ENCODE results near the gene VPS37B.
"Not testable (repeated sequence)": the region's sequence is repeated elsewhere in the genome, so short reads cannot be mapped to it uniquely, and the experiment has no call there.

VPS37B gene

DNA sequence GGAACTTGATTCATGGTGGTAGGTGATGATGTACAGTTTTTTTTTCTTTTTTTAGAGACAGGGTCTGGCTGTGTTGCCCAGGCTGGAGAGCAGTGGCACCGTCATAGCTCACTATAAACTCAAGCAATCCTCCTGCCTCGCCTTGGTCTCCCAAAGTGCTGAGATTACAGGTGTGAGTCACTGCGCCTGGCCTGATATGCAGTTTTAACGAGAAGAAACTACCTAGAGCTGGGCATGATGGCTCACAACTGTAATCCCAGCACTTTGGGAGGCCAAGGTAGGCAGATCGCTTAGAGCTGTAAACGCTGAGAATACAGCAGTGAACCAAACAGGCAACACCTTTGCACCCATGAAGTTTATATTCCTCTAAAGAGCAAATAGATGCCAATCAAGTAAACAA lies 13.0 kb upstream of the VPS37B start:
- DNase-seq (ENCODE audit: low read depth in 2 of 2): no peak

DNA sequence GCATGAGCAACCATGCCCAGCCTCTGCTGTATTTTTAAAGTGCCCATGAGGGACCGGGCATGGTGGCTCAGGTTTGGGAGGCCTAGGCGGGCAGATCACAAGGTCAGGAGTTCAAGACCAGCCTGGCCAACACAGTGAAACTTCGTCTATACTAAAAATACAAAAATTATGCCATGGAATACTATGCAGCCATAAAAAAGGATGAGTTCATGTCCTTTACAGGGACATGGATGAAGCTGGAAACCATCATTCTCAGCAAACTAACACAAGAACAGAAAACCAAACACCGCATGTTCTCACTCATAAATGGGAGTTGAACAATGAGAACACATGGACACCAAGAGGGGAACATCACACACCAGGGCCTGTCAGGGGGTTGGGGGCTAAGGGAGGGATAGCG lies 9.3 kb upstream of the VPS37B start:
- not testable (repeated sequence) for DNase-seq (ENCODE audit: low read depth in 2 of 2)

DNA sequence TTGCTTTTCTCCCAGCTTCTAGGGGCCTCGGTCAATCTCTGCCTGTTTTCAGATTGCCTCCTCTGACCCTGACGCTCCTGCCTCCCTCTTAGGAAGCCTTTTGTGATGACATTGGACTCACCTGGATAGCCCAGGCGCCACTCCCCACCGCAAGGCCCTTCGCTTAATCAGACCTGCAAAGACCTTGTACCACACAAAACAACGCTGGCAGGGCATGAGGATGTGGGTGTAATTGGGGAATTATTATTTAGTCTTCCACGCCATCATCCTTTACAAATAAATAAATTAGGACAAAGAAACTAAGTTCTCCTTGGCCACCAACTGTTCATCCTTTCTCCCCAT lies 7.7 kb upstream of the VPS37B start:
- DNase-seq (ENCODE audit: low read depth in 2 of 2): no peak

DNA sequence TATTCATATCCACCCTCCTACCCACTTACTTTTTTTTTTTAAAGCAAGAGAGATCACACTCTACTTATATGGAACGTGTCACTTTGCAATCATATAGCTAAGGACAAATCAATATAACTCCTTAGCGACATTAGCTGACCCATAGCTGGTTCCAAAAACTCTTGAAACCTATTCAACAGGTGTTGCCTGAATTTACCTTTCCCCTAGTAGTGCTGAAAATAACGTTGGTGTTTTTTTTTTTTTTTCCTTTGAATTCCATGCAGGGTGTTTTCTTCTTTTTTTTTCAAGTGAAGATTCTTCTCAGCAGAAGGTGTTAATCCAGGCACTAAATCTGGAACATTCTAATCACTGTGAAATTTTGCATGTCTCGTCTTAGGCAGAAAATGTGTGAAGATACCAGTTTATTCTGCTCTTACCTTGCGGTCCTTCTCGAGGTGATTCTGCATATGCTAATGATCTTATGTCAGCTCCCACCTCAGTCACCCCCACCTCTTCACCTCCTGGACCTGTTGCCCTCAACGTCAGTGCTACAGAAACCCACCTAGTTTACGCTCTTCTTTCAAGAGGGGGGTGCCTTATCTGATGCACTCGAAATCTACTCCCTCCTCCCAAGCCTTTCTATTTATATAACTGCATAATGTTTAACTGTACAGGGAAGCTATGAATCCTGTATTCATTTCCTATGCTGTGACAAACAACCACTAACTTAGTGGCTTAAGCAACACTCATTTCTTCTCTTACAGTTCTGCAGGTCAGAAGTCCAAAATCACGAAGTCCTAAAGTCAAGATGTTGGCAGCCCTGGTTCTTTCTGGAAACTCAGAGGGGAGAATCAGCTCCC lies 7.1 kb upstream of the VPS37B start:
- DNase-seq (ENCODE audit: low read depth in 2 of 2): no peak

DNA sequence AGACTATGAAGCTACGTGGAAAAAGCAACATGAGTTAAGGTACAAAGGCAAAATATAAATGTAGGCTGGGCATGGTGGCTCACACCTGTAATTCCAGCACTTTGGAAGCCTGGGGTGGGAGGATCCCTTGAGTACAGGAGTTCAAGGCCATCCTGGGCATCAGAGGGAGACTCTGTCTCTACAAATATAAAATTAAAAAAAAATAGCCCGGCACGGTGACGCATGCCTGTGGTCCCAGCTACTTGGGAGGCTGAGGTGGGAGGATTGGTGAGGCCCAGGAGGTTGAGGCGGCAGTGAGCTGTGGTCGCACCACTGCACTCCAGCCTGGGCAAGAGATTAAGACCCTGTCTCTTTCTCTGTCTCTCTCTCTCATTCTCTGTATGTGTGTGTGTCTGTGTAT lies 4.0 kb upstream of the VPS37B start:
- no peak for DNase-seq (ENCODE audit: low read depth in 2 of 2)

DNA sequence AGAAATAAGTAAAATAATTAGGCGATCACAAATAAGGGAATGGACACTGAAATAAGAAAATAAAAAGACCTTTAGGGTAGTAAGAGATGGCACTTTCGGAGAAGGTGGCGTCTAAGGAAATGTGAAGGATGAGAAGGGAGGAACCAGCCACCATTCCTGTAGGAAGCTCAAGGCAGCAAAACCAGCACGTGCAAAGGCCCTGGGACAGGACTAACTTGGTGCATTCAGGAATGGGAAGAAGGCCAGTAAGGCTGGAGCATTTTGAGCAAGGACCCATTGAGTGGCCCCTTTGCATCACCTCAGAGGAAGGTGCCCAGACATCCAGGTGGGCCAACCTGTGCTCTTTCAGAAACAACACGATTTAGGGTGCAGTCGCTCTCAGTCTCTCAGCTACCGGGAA lies 738 bp upstream of the VPS37B start:
- DNase-seq (ENCODE audit: low read depth in 2 of 2): no peak

DNA sequence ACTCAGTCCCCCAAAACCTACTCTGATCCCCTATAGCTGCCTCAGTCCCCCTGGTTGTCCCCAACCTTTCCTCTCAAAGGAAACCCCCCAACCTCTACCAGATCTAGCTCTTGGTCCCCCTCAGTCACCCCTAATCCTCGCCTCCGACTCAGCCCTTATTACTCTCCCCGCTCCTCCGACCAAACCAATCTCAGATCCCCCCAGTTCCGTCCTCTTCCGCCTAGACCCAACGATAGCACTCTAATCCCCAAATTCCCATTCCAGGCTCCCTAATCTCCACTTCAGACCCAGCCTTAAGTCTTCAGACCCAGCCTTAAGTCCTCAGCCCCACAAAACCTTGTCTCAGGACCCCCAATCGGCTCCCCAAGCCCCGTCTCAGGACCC lies 612 bp downstream of the VPS37B start:
- no peak for DNase-seq (ENCODE audit: low read depth in 2 of 2)

DNA sequence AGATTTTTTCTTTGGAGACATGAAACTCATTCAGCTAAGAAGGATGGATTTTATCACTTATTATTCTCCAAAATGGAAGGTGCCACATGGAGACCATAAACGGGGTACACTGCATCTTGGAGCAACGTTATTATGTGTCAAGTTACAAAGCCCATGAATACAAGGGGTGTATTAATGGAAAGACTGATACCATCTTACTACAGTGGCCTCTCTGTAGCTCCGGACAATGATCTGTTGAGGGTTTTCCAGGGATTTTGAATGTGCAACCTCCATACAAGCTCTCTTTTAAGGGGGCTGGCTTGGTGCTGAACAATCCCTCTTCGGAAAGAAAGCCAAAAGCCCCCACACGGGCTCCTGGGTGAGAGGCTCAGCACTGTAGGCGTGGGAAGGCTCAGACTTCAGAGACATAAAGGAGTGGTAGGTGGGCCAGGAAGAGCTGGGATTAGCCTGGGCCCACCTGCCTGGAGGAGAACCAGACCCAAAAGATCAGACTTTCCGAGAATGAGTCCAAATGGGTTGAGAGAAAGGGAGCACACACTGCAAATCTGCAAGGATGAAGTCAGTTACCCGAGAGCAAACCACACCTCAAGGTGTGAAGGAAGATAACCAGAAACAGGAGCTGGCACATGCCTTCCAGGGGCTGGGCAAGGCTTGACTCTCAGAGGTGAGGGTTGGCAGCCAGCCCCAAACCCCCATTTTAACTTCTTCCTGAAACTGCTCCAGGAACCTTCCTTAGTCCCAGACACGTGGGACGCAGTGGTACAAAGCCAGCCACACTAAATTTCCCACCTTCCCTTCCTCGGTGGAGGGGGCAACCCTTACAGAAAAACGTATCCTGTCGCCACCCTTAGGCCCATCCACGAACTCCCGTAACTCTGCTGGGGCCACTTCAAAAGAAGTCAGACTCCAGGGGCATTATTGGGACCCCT lies 1.5 kb downstream of the VPS37B start:
- DNase-seq (ENCODE audit: low read depth in 2 of 2): no peak

DNA sequence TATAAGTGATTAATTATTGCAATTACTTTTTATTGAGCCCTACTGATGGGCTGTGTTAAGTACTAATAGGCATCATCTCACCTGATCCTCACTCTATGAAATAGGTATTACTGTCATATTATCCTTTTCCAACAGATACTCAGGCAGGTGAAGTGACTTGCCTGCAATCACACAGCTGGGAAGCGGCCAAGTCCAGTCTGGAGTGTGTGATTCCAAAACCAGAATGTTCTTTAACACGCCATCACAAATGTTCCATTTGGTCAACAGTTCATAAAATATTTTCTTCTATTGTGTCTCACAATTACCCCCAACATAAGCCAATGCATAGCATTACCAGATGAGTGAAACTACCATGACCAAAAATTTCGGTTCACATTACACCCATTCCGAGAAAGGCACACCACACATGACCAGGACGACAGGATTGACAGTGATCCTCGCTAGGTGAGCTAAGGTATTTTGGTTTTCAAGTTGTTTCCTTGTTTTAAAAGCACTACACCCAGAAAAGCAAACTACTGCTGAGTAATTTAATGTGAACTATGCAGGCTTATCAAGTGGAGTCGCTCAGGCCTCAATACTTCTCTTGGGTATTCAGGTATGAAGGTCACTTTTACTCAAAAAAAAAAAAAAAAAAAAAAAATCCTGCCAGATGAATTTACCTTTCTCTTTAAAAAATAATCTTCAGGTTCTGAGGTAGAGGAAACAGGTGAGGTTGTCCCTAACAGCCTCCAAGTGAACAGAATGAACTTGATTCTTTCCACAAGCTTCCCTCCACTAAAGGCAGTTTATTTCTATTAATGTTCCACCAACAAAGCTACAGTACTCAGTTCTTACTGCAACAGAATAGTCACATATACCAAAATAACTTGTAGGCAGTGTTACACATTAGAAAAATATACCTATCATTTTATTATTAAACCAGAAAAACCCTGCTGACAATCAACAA lies 2.4 kb downstream of the VPS37B start:
- DNase-seq (ENCODE audit: low read depth in 2 of 2): no peak

DNA sequence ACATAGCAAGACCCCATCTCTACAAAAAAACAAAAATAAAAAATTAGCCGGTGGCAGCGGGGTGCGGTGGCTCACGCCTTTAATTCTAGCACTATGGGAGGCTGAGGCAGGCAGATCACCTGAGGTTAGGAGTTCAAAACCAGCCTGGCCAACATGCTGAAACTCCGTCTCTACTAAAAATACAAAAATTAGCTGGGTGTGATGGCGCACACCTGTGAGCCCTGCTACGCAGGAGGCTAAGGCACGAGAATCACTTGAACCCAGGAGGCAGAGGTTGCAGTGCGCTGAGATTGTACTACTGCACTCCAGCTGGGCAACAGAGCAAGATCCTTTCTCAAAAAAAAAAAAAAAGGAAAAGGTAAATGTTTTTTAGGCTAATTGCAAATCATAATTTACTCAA lies 3.2 kb downstream of the VPS37B start:
- DNase-seq (ENCODE audit: low read depth in 2 of 2): not testable (repeated sequence)

DNA sequence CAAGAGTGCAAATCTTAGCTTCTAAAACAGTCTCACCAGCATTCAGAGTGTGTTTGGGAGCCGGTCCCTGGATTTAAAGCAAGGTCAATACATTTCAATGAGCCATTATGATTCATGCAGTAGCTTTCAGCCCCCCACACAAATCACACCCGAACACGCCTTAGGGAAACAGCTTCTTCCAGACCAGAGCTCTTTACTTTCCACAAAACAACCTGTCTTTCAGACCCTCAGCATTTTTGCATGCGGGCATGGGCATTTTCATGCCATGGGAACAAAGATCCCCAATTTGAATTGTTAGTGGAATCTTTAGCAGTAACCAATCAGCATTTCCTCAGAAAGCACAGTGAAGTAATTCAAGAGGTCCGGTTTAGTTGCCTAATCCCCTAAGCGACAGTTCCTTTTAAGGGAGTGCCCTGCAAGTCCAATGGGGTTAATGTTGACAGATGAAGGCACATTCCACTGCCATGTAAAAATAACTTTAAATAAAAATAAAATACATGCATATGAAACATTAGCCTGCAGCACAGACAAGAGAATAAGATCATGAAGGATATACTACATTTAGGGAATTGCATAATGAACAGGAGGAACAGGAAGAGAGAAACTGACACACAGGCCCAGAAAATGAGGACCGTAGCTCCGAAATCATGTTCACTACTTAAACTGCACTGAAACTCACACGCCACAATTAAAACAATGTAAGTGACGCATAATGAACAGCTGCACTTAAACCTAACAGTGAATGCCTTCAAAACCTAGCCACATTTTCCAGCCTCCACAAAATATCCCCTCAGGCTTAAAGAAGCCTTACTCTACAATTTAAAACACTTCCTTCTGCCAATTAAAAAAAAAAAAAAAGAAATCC lies 4.0 kb downstream of the VPS37B start:
- DNase-seq (ENCODE audit: low read depth in 2 of 2): no peak

DNA sequence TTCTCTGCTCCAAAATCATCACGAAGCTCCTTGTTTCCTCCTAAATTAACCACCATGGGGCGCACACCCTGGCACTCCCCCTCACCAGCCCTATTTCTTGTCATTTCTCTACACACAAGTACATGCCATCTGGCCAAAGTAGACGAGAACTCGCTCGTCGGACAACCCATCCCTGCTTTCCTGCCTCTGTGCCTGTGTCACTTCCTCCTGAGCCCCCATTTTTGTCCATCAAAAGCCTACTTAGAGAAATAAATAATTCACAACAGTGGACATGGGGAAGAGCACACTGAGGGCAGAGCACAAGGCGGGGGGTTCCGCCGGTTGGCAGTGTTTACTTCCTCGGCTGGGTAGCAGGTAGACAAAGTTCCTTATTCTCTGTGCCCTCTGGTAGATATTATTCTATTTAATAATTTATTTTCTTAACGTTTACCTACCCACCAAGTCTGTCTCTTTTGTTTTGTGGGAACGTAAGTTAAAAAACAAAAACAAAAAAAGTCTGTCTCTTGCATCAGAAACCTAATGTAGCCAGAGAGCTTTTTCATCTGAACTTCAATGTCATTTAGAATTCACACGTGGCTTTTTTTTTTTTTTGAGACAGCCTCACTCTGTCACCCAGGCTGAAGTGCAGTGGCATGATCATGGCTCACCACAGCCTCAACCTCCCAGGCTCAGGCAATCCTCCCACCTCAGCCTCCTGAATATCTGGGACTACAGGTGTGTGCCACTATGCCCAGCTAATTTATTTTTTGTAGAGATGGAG lies 6.0 kb downstream of the VPS37B start:
- no peak for DNase-seq (ENCODE audit: low read depth in 2 of 2)

DNA sequence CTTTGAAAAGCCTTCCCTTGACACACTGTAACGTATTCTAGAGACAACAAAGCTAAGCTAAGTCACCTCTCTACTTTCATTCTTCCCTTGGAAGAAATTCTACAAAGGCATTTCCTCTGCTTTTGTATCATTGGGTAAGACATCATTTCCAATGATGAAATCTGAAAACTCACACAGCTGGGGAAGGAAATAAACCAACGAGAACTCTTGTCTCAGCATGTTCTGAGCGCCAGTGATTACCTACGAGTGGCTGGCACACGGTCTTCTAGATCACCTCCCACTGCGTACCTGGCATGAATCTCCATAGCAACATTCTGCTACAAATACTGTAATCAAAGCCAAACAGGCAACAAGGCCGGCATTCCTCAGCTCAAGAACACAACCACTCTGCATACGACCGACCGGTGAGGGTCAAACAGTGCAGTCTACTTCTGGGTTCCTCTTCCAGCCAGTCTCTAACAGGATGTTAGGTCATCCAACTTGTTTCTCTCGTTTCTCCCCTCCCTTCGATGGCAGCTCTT lies 7.6 kb downstream of the VPS37B start:
- no peak for DNase-seq (ENCODE audit: low read depth in 2 of 2)

DNA sequence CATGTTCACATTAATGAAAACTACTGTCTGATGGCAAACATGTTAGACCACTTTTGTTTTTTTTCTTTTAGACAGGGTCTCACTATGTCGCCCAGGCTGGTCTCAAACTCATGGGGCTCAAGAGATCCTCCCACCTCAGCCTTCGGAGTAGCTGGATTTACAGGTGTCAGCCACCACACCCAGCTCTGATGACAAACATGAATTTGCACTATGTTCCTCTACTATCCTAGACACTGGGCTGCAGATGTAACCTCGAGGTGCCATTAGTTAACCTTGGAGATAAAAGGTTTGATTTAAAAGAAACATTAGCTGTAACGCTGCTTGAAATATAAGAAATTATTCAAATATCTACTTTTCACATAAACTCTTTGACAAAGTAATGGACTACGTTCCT lies 8.1 kb downstream of the VPS37B start:
- DNase-seq (ENCODE audit: low read depth in 2 of 2): no peak

DNA sequence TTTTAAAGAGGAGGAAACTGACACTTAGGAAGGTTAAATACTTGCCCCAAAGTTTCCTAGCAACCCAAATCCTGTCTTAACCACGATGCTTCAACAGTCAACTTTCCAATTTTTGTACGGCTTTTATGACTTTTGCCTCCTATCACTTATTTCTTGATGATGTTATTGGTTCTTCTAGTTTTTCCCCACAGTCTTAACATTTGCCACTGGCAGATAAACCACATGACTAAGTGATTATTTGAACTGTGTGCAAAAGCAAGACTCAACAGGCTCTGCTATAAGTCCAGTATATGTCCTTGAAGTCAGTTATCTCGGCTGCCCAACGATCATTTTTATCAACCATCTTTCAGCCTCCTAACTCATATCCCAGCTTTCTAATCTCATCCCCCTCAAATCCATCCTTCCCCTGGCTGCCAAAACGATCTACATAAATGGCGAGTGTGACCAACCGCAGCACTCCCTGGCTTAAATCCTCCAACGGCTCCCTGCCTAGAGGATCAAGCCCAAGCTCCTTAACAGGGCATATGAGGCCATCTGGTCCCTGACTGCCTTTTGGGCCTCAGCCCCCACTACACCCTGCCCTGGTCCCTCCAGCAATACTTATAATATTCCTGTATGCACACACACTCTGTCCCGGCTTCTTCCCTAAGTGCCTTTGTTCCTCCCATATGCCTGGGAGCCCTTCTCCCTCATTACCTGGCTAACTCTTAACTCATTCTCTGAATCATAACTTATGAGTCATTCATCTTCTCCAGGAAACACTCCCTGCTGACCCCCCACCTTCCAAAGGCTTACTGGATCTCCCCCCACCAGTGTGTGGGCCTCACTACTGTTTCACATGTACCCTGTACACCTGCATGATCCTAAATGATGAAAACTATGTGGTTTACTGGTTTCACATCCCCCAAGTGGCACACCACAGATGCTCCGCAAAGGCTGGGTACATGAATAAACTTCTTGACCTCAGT lies 8.8 kb downstream of the VPS37B start:
- peak in 1 of 2 experiments; percentile 33 for DNase-seq (ENCODE audit: low read depth in 2 of 2)

DNA sequence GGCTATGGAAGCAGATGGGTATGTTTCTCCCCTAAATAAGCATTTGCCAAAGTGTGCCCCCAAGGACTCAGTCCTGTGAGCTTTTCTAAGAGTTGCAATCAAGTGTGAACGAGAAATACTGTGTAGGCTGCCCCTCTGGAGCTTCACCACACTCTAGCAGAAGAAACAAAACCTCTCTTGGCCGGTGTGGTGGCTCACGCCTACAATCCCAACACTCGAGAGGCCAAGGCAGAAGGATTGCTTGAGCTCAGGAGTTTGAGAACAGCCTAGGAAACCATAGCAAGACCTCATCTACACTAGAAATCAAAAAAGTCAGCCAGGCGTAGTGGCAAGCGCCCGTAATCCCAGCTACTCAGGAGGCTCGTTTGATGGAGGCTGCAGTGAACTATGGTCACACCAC lies 9.8 kb downstream of the VPS37B start:
- no peak for DNase-seq (ENCODE audit: low read depth in 2 of 2)

DNA sequence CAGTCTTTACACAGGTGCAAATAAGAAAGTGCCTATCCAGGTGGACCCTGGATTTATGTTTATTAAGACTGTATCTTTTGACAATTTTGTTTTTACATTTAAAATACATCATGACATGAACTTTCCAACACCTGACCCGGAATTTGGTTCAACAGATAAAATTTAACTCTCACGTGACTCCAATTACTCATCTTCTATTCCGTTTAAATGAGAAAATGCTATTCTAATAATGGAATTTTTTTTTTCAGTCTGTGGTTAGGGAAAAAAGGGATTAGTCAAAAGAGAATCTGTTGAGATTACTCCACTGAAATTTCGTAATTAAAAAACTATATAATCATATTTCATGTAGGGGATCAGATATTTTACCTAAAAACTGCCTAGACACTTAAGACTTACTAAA lies 11.1 kb downstream of the VPS37B start:
- no peak for DNase-seq (ENCODE audit: low read depth in 2 of 2)

DNA sequence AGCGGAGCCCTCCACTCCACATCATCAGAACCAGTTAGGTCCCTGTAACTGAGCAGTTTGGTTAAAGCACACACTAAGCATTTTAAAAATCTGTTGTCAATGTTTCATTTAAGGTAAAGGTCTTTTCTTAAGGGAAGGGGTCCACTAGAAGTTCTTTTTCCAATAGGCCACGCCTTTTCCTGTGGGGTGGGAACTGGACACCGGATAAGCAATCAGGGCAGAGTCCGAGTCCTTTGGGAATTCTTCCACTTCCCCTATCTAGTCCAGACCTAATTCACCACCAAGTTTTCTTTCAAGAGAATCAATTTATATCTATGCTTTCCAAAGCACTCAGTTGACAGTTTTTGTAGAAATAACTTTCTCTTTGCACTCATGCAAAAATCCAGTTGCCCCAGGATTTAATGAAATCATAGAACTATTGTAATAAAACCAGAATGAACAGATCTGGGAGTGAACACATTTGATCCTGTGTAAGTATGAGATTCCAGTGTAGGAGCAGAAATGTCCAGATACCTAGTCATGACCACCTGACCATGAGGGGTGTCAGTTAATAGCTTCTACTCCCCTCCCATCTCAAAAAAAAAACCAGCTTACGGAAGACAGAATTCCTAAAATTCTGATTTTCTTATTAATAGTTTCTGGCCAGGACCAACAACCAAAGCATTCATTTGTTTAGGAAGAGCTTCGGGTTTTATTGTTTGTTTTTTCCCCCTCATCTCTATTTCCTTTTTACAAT lies 11.7 kb downstream of the VPS37B start:
- no peak for DNase-seq (ENCODE audit: low read depth in 2 of 2)

All from stimulated activated CD4-positive, alpha-beta T cell treated with anti-CD3 and anti-CD28 coated beads, Interleukin-12 subunit alpha, Interleukin-12 subunit beta, amount 100 ng/mL, for 24 hours (primary cell).